Measurements from ENCODE around the gene CGGBP1. TPM values are rescaled to one million over a fixed set of nuclear protein-coding genes. Genes with fewer than 3 reads are reported as not detected.

The CGGBP1 gene
- total RNA-seq, 4 donors from 2014 or later, result 28.6 to 39.9 (median 34.9) TPM

- no peak for DNase-seq (ENCODE audit: low spot score in 2 of 2)
- H3K4me3 ChIP-seq (ENCODE audit: low read depth, poor library complexity, severe bottlenecking), result no peak overlapping the region
- no peak for TF ChIP-seq CTCF (IDR thresholded peaks at IDR 0.05)
- TF ChIP-seq POLR2A (IDR thresholded peaks at IDR 0.05), result no peak
- 13 to 36% methylated on average over 1 of the region's 1 CpG for WGBS, 2 donors
- intact Hi-C loops (cut with DNase I; ENCODE audit: low total_unique reads), result no loop called here
Measured at GRCh38 chr3:88061746-88062145, 2.9 kb upstream of the CGGBP1 start.

GRCh38 chr3:88059380-88060170 lies 770 bp upstream of the CGGBP1 start:
- DNase-seq (ENCODE audit: low spot score in 2 of 2), result peak; percentile 23 to 84
- WGBS, 2 donors, result 1 to 2% methylated on average over 45 of the region's 45 CpGs
- TF ChIP-seq CTCF (IDR thresholded peaks at IDR 0.05) (no peak), POLR2A (IDR thresholded peaks at IDR 0.05) (no peak)
- peak overlapping the region; percentile 68 for H3K4me3 ChIP-seq (ENCODE audit: low read depth, poor library complexity, severe bottlenecking)
- intact Hi-C loops (cut with DNase I; ENCODE audit: low total_unique reads), result no loop called here

- intact Hi-C loops (cut with DNase I; ENCODE audit: low total_unique reads), result no loop called here
- no peak for TF ChIP-seq POLR2A (IDR thresholded peaks at IDR 0.05)
- no peak for TF ChIP-seq CTCF (IDR thresholded peaks at IDR 0.05)
- peak overlapping the region; percentile 46 for H3K4me3 ChIP-seq (ENCODE audit: low read depth, poor library complexity, severe bottlenecking)
- no peak for DNase-seq (ENCODE audit: low spot score in 2 of 2)
- 0 to 1% methylated on average over 7 to 24 of the region's 24 CpGs for WGBS, 2 donors
Measured at GRCh38 chr3:88058306-88058580, 562 bp downstream of the CGGBP1 start.

GRCh38 chr3:88057630-88058305 lies 1.0 kb downstream of the CGGBP1 start:
- 10 to 11% methylated on average over 16 of the region's 16 CpGs for WGBS, 2 donors
- peak overlapping the region; percentile 46 for H3K4me3 ChIP-seq (ENCODE audit: low read depth, poor library complexity, severe bottlenecking)
- intact Hi-C loops (cut with DNase I; ENCODE audit: low total_unique reads), result no loop called here
- TF ChIP-seq CTCF (IDR thresholded peaks at IDR 0.05) (no peak), POLR2A (IDR thresholded peaks at IDR 0.05) (no peak)
- DNase-seq (ENCODE audit: low spot score in 2 of 2), result peak in 1 of 2 donors; percentile 29

- no peak for DNase-seq (ENCODE audit: low spot score in 2 of 2)
- H3K4me3 ChIP-seq (ENCODE audit: low read depth, poor library complexity, severe bottlenecking), result no peak overlapping the region
- 71 to 81% methylated on average over 5 of the region's 5 CpGs for WGBS, 2 donors
- TF ChIP-seq CTCF (IDR thresholded peaks at IDR 0.05) (no peak), POLR2A (IDR thresholded peaks at IDR 0.05) (no peak)
- intact Hi-C loops (cut with DNase I; ENCODE audit: low total_unique reads), result no loop called here
Measured at GRCh38 chr3:88046766-88047165, 12.0 kb downstream of the CGGBP1 start.
